GM18907 (cell line): ENCODE measurements around the gene CCDC178.
"Not testable (repeated sequence)": the region's sequence is repeated elsewhere in the genome, so short reads cannot be mapped to it uniquely, and the experiment has no call there.

Experiments used
- ATAC-seq: cut with Tn5 transposase; IDR thresholded peaks from one replicate; pipeline ENCODE4 v1.9.1; 2021; ENCODE audit warnings: mild to moderate bottlenecking, moderate library complexity; ENCODE audit not compliant: unreplicated experiment

CCDC178 gene

GRCh38 chr18:33369711-33370449 is 70.6 kb downstream of the CCDC178 start:
- ATAC-seq = no peak

DNA sequence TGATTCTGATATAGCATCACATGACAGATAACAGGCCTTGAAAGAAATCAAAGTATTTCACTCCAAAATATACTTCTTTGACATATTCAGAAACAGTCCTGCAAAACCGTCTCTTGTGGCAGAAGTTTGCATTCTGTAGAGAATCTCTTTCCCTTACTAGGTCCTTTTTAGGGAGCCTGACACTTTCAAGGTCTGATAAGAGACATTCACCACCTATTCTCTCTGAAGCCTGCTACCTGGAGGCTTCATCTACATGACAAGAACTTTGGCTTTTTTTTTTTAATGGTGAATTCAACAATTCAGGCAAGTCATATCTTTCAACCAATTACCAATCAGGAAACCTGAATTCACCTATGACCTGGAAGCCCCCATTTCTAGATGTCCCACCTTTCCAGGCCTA is 83.8 kb downstream of the CCDC178 start:
- no peak for ATAC-seq

DNA sequence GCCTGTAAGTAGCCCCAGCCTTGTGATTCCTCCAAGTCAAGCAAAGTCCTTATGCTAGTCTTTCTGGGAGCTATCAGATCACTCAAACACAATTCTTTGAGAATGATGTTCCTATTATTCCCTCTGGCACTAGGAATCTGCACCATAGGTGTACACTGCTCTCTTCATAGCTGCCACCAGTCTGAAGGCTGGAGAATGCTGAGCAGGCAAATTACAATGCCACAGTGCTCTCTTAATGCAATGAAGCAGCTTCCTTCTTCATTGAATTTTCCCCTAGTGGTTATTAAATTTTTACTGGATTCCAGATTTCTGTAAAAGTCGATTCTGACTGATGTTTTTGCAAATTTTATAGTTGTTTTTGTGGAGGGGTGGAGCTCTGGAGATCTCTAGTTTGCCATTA is 84.8 kb downstream of the CCDC178 start:
- ATAC-seq = no peak

DNA sequence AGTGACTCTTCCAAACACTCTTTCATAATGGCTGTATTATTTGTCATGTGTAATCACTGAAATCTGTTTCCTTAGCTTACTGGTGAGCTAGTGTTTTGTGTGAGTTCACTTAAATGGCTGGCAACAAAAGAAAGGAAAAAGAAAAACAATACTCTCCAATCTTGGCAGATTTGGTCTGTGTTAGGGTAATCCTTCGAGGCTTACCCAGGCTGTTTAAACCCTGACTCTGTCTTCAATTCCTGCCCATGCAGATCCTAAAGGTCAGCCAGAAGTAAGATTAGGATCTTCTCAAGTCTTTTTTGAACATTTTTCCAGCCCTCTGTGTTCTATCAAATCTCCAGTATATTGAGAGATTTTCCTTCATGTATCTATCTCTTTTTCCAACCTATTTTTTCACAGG is 85.3 kb downstream of the CCDC178 start:
- ATAC-seq = no peak

DNA sequence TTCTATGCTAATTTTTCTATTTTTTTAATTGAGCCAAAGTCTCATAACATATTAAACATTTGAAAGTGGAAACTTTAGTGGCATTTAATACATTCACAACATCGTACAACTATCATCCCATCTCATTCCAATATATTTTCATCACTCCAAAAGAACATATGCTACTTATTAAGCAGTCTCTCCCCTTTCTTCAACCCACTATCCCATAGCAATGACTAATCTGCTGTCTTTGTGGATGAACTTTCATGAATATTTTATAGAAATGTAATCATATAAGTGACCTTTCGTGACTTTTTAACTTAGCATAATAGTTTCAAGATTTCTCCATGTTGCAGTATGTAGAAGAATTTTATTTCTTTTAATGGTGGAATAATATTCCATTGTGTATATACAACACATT is 90.3 kb downstream of the CCDC178 start:
- no peak for ATAC-seq

GRCh38 chr18:33339733-33340132 is 100.8 kb downstream of the CCDC178 start:
- not testable (repeated sequence) for ATAC-seq

- ATAC-seq = no peak
Measured at GRCh38 chr18:33334781-33335180, 105.7 kb downstream of the CCDC178 start.

GRCh38 chr18:33330711-33331110 is 109.8 kb downstream of the CCDC178 start:
- ATAC-seq = no peak

DNA sequence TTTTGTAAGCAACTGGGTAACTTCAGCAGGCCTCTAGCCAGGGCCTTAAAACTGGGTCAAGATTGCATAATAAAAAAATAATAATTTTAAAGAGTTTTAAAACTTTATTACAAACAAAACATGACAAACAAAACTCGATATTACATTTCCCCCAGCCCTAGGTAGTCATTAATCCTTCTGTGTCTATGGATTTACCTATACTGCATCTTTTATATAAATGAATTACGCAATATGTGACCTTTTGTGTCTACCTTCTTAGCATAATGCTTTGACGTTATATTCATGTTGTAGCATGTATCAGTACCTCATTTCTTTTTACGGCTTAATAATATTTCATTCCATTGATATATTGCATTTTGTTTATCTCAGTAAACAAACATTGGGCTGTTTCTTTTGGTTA is 113.5 kb downstream of the CCDC178 start:
- no peak for ATAC-seq

DNA sequence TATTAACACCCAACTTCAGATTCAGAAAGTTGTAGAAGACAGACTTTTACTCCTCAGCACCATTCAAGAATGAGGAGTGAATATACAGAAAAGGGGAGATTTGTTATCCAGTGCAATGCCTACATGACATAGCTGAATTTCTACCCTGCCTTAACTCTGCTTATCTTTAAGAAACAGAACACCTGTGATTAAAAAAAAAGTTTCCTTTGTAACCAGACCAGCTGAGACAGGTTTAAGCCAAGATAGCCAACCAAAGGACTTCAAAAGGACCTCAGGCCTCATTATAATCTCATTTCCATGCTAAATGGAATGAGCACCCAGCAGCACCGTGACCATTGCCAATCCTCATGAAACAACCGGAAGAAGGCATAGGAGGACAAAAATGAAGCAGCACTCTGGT is 122.9 kb downstream of the CCDC178 start:
- ATAC-seq = no peak

- ATAC-seq = no peak
Measured at GRCh38 chr18:33316146-33316587, 124.4 kb downstream of the CCDC178 start.

- ATAC-seq = no peak
Measured at GRCh38 chr18:33307520-33307919, 133.0 kb downstream of the CCDC178 start.

DNA sequence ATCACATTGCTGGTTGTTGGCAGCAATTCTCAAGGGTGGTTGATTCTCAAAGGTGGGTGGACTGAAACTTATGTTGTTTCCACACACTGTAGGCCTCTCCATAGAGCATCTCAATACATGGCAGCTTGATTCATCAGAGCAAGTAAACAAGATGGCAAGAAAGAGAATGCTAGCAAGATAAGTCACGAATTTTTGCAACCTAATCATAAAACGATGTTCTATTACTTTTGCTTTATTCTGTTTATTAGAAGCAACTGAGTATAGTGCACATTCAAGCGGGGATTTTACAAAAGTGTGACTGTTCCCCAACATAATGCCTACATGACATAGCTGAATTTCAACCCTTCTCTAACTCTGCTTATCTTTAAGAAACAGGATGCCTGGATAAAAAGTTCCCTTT is 136.2 kb downstream of the CCDC178 start:
- ATAC-seq = no peak

- no peak for ATAC-seq
Measured at GRCh38 chr18:33291539-33291938, 149.0 kb downstream of the CCDC178 start.

DNA sequence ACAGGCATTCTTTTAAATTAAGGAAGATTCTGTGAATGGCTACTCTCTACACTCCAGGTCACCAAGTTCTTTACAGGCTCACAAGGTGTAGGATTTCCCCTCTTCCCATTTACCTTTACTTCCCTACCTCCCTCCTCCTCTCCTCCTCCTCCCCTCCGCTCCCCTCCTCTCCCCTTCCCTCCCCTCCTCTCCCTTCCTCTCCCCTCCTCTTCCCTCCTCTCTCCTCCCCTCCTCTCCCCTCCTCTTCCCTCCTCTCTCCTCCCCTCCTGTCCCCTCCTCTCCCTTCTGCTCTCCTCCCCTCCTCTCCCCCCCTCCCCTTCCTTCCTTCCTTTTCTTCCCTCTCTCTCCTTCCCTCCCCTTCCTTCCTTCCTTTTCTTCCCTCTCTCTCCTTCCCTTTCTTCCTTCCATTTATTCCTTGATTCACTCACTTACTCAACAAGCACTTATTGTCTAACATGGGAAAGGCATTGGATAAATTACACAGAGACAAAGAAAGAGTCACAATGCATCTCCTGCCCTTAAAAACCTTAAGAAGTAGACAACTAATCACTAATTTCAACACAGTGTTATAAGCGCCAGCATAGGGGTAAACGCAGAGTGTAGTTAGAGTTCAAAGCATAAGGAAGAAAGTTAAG is 152.3 kb downstream of the CCDC178 start:
- no peak for ATAC-seq

DNA sequence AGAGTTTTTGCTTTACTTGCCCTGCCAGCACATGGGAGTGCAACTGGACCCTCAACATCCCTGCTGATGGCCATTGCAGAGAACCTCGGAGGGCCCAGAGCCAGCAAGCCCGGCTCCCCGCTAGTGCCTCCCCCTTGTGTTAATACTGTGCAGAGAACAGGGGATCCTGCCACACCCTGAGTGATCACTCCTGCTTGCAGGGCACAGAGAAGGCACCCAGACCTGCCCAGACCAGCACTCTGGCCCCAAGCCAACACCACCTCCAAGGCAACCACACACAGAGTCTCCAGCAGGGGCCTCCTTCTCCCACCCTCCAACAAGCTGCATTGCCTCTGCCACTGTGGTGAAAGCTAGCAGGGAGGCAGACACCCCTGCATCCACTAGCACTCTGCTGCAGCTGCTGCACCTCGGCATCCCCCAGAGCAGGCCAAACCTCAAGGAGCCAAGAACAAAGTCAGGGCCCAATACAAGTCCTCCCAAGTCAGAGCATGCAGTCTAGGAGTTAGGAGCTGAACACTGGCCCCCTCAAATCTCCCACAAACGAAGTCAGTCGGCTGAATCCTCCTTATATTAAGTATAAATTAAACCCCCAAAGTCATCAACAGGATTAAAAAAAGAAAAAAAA is 157.7 kb downstream of the CCDC178 start:
- ATAC-seq = no peak

- no peak for ATAC-seq
Measured at GRCh38 chr18:33282142-33282541, 158.4 kb downstream of the CCDC178 start.

DNA sequence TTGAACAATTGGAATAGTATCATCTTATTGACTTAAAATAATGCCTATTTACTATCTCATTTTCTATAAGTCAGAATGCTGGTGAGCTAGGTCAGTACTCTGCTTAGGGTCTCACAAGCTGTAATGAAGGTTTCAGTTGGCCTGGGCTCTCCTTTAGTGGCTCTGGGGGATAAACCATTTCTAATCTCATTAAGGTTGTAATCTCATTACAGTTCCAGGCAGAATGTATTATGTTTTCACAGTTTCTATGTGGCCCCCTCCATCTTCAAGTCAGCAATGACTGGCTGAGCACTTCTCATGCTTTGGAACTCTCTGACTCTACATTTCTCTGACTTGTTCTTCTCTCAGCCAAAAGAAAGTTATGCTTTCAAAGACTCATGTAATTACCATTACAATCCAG is 163.1 kb downstream of the CCDC178 start:
- ATAC-seq = no peak

DNA sequence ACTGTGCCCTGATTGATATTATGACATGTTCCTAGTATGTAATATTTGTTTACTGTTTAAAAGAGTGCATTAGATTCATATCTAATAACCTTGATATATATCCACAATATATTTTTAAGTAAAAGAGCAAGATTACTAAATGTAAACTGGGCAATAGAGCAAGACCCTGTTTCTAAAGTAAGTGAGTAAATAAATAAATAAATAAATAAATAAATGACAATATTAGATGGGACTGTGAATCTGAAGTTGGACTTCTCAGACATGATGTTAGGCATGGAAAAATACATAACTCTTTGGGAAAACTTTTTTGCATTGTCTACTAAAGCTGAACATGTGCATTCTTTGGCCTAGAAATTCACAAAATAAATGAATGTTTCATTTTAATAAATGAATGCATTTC is 164.7 kb downstream of the CCDC178 start:
- no peak for ATAC-seq

DNA sequence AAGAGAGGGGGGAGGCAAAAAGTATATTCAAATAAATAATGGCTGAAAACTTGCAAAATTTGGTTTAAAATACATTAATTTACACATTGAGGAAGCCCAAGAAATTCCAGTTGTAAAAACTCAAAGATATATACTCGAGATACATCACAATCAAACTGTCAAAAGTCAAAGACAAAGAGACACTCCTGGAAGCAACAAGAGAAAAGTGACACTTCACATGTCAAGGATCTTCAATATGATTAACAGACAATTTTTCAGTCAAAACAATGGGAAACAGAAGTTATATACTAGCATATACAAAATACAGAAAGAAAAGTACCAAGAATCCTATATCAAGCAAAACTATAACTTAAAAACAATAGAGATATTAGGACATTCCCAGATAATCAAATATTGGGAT is 170.2 kb downstream of the CCDC178 start:
- no peak for ATAC-seq

- ATAC-seq = no peak
Measured at GRCh38 chr18:33269223-33269622, 171.3 kb downstream of the CCDC178 start.

DNA sequence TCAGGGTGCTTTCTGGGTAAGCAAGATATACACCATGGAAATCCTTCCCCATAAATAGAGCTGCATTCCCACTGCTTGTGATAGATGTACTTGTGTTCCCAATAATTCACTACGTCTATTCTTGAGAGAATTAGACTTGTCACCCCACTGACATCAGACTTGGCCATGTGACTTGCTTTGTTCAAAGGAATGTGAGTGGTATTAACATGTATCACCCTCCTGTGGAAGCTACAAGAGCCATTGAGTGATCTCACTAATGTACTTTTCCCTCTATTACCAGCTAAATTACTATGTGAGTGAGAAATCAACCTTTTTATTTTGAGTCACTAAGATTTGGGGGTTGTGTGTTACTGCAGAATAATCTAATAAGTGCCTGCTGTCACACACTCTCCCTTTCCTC is 176.0 kb downstream of the CCDC178 start:
- ATAC-seq = no peak
